Transverse colon (tissue), 3 donors: ENCODE measurements around the gene GNG13.

Source experiments
- EP300 ChIP-seq: sonication (generic); formaldehyde crosslinking; IDR thresholded peaks from one replicate; pipeline ENCODE4 v1.6.1; 2017; ENCODE audit warnings: antibody characterized with exemption, low read depth
- POLR2A ChIP-seq: fragments of 450-650 bp; IDR thresholded peaks from one replicate; pipeline ENCODE4 v1.6.1; 2016; ENCODE audit warnings: antibody characterized with exemption, mild to moderate bottlenecking, moderate library complexity
- TF ChIP-seq, protein P1 (sequence below), 5 experiments: fragments of 200-600 bp in 3 of 5; fragments of 450-650 bp in 2 of 5; sonication (generic) in 3 of 5; IDR thresholded peaks; 1 replicate in 2 of 5; 2 replicates in 3 of 5; pipeline ENCODE4 v1.5.1; 2016 to 2017; ENCODE audit warnings: antibody characterized with exemption in 5 of 5, inconsistent platforms in 3 of 5, mild to moderate bottlenecking in 2 of 5, moderate library complexity in 1 of 5

DNA sequence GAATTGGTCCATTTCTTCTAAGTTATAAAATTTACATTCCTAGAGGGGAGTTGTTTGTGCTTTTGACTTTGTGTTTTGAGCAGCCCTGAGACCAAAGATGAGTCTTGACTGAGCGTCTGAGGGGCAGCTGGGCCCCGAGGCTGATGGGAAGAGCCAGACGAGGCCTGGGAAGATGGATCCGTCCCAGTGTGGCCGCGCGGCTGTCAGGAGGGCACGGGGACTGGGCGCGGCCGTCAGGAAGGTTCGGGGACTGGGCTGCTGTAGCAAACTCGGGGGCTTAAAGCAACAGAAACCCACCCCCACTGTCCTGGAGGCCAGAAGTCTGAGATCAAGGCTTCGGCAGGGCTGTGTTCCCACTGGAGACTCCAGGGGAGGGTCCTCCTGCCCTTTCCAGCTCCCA lies 38.2 kb upstream of the GNG13 start:
- no peak for TF ChIP-seq POLR2A
- TF ChIP-seq, protein P1, sequence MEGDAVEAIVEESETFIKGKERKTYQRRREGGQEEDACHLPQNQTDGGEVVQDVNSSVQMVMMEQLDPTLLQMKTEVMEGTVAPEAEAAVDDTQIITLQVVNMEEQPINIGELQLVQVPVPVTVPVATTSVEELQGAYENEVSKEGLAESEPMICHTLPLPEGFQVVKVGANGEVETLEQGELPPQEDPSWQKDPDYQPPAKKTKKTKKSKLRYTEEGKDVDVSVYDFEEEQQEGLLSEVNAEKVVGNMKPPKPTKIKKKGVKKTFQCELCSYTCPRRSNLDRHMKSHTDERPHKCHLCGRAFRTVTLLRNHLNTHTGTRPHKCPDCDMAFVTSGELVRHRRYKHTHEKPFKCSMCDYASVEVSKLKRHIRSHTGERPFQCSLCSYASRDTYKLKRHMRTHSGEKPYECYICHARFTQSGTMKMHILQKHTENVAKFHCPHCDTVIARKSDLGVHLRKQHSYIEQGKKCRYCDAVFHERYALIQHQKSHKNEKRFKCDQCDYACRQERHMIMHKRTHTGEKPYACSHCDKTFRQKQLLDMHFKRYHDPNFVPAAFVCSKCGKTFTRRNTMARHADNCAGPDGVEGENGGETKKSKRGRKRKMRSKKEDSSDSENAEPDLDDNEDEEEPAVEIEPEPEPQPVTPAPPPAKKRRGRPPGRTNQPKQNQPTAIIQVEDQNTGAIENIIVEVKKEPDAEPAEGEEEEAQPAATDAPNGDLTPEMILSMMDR (IDR thresholded peaks at IDR 0.05) = no peak
- no peak for TF ChIP-seq EP300
